ENCODE data around the gene LSM12. TPM values are rescaled to one million over a fixed set of nuclear protein-coding genes. Genes with fewer than 3 reads are reported as not detected.
"Not testable (repeated sequence)": the region's sequence is repeated elsewhere in the genome, so short reads cannot be mapped to it uniquely, and the experiment has no call there.

LSM12 gene
- total RNA-seq, 3 donors from 2014 or later: 45.1 to 63.5 (median 48.2) TPM

GRCh38 chr17:44029736-44030135, 36.7 kb downstream of the LSM12 start:
- H3K4me1 ChIP-seq (ENCODE audit: low read depth): no peaks in the 10 kb centered on the region
- TF ChIP-seq CTCF (IDR thresholded peaks at IDR 0.05): no peak
- DNase-seq (no peak), ATAC-seq (no peak)
- H3K9me3 ChIP-seq: no peaks in the 10 kb centered on the region
- H3K4me3 ChIP-seq: no peak overlapping the region
- H3K36me3 ChIP-seq (ENCODE audit: low read depth): no peaks in the 10 kb centered on the region
- intact Hi-C loops (cut with DNase I, micrococcal nuclease): no loop called here

GRCh38 chr17:44024853-44025252, 41.6 kb downstream of the LSM12 start:
- Histone ChIP-seq H3K4me1 (ENCODE audit: low read depth) (no peaks in the 10 kb centered on the region), H3K4me3 (no peak overlapping the region), H3K9me3 (no peaks in the 10 kb centered on the region), H3K36me3 (ENCODE audit: low read depth) (no peaks in the 10 kb centered on the region)
- intact Hi-C loops (cut with DNase I, micrococcal nuclease): no loop called here
- TF ChIP-seq CTCF (IDR thresholded peaks at IDR 0.05): no peak
- ATAC-seq: no peak
- DNase-seq: peak in 1 of 3 donors; percentile 5

GRCh38 chr17:44024271-44024663, 42.2 kb downstream of the LSM12 start:
- intact Hi-C loops (cut with DNase I, micrococcal nuclease): no loop called here
- DNase-seq (peak in 1 of 3 donors; percentile 21), ATAC-seq (peak; percentile 43)
- Histone ChIP-seq H3K9me3 (no peaks in the 10 kb centered on the region), H3K36me3 (ENCODE audit: low read depth) (no peaks in the 10 kb centered on the region), H3K4me1 (ENCODE audit: low read depth) (no peaks in the 10 kb centered on the region), H3K4me3 (no peak overlapping the region)
- no peak for TF ChIP-seq CTCF (IDR thresholded peaks at IDR 0.05)

- ATAC-seq: no peak
- TF ChIP-seq CTCF (IDR thresholded peaks at IDR 0.05): no peak
- H3K9me3 ChIP-seq: no peaks in the 10 kb centered on the region
- H3K4me1 ChIP-seq (ENCODE audit: low read depth): no peaks in the 10 kb centered on the region
- intact Hi-C loops (cut with DNase I, micrococcal nuclease): no loop called here
- H3K36me3 ChIP-seq (ENCODE audit: low read depth): no peaks in the 10 kb centered on the region
- H3K4me3 ChIP-seq: no peak overlapping the region
- peak in 1 of 3 donors; percentile 11 for DNase-seq
Measured at GRCh38 chr17:44023545-44024270, 42.8 kb downstream of the LSM12 start.

GRCh38 chr17:44022246-44022645, 44.2 kb downstream of the LSM12 start:
- no peak for TF ChIP-seq CTCF (IDR thresholded peaks at IDR 0.05)
- H3K36me3 ChIP-seq (ENCODE audit: low read depth): no peaks in the 10 kb centered on the region
- no peak overlapping the region for H3K4me3 ChIP-seq
- intact Hi-C loops (cut with DNase I, micrococcal nuclease): no loop called here
- ATAC-seq (no peak), DNase-seq (peak in 1 of 3 donors; percentile 0)
- no peaks in the 10 kb centered on the region for H3K4me1 ChIP-seq (ENCODE audit: low read depth)
- no peaks in the 10 kb centered on the region for H3K9me3 ChIP-seq

- ATAC-seq; DNase-seq; H3K4me1 ChIP-seq (ENCODE audit: low read depth); H3K4me3 ChIP-seq; intact Hi-C loops (cut with DNase I, micrococcal nuclease); H3K9me3 ChIP-seq; H3K36me3 ChIP-seq (ENCODE audit: low read depth): not testable (repeated sequence)
Measured at GRCh38 chr17:44021227-44021626, 45.2 kb downstream of the LSM12 start.

Data from mucosa of descending colon (tissue), 3 donors.